Lower lobe of right lung (tissue), 2 donors: ENCODE measurements around the gene AQP1. TPM values are rescaled to one million over a fixed set of nuclear protein-coding genes. Genes with fewer than 3 reads are reported as not detected.

Experiments
- ATAC-seq, 2 donors: fragments of 200-7000 bp; cut with Tn5 transposase; one replicate each; pipeline ENCODE4 v1.9.1; 2020 to 2022; ENCODE audit warnings: mild to moderate bottlenecking in 2 of 2, moderate library complexity in 2 of 2
- DNase-seq: peaks from one replicate; pipeline ENCODE4 v3.0.0-alpha.2; 2020
- H3K27ac ChIP-seq: fragments of 200-600 bp; one replicate; pipeline ENCODE4 v1.8.0; 2022
- H3K27me3 ChIP-seq: fragments of 200-600 bp; one replicate; pipeline ENCODE4 v1.8.0; 2022; ENCODE audit warnings: low read depth
- H3K36me3 ChIP-seq: fragments of 200-600 bp; one replicate; pipeline ENCODE4 v1.8.0; 2022; ENCODE audit warnings: mild to moderate bottlenecking
- H3K4me1 ChIP-seq: fragments of 200-600 bp; one replicate; pipeline ENCODE4 v1.8.0; 2022
- H3K4me3 ChIP-seq: fragments of 200-600 bp; one replicate; pipeline ENCODE4 v1.8.0; 2022; ENCODE audit warnings: mild to moderate bottlenecking
- H3K9me3 ChIP-seq: fragments of 200-600 bp; one replicate; pipeline ENCODE4 v1.8.0; 2022
- CTCF ChIP-seq: fragments of 200-600 bp; IDR thresholded peaks from one replicate; pipeline ENCODE4 v1.8.0; 2022; ENCODE audit warnings: antibody characterized with exemption, mild to moderate bottlenecking
- intact Hi-C: fragments of 100-400 bp; cut with DNase I; formaldehyde crosslinking; loops from one replicate; pipeline ENCODE4 v1.11.0; 2022
- total RNA-seq: library from RNA; stranded (reverse); fragmentation: NEBNext Ultra II Directional; extraction: Animal tissue kit (Norgen Biotek cat#: 25700); gene quantifications from one replicate; pipeline ENCODE4 v1.2.1, GENCODE V29; 2021
- donor health status: DM: no; HTN: yes; CAD: no; lungs with severe emphysema.

AQP1 gene
- total RNA-seq, 1 donor from 2014 or later: 826 TPM

DNA sequence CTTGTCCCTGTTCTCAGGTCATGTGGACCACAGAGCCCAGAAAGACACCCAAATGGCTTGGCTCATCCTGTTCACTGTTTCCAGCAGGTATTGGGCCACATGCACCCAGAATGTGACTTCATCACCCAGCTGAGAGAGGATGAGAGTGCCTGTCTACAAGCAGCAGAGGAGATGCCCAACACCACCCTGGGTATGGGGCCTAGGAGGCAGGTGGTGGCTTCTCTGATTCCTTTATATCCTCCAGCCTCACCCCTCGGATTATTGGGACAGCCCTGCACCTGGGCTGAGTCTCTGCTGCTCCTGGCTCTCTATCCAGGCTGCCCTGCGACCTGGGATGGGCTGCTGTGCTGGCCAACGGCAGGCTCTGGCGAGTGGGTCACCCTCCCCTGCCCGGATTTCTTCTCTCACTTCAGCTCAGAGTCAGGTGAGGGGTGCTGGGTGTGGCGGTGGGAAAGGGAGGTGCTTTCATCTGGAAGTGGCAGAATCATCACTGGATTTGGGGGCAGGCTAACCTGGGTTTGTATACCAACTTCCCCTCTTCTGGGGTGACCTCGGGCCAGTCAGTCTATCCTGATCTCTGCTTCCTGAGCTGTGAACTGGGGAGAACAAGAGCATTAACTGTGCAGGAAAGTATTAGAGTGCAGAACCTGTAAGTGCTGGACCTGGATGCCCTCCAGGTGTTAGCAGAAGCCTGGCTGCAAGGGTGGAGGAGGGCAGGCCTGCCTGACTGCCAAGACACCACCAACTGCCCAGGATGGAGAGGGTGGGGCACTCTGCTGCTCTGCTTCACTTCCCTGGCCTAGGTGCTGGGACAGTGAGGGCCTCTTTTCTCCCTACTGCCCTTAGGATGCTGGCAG, 57.3 kb downstream of the AQP1 start:
- ATAC-seq (peak in 1 of 2 donors; percentile 57), DNase-seq (no peak)
- no peak for TF ChIP-seq CTCF

GRCh38 chr7:30969604-30969970, 57.9 kb downstream of the AQP1 start:
- TF ChIP-seq CTCF: no peak
- peaks cover 7% of the 10 kb centered on the region for H3K4me1 ChIP-seq
- H3K36me3 ChIP-seq: no peaks in the 10 kb centered on the region
- no peak for ATAC-seq
- no peaks in the 10 kb centered on the region for H3K27me3 ChIP-seq
- no peaks in the 10 kb centered on the region for H3K9me3 ChIP-seq
- H3K4me3 ChIP-seq: no peak overlapping the region
- DNase-seq: no peak
- intact Hi-C loops: no loop called here
- H3K27ac ChIP-seq: no peak overlapping the region

More for the DNA sequence above, 57.3 kb downstream of the AQP1 start:
- H3K4me3 ChIP-seq: no peak overlapping the region
- no peaks in the 10 kb centered on the region for H3K9me3 ChIP-seq
- no peaks in the 10 kb centered on the region for H3K36me3 ChIP-seq
- H3K4me1 ChIP-seq: peaks cover 6% of the 10 kb centered on the region
- intact Hi-C loops: no loop called here
- no peaks in the 10 kb centered on the region for H3K27me3 ChIP-seq
- no peak overlapping the region for H3K27ac ChIP-seq

DNA sequence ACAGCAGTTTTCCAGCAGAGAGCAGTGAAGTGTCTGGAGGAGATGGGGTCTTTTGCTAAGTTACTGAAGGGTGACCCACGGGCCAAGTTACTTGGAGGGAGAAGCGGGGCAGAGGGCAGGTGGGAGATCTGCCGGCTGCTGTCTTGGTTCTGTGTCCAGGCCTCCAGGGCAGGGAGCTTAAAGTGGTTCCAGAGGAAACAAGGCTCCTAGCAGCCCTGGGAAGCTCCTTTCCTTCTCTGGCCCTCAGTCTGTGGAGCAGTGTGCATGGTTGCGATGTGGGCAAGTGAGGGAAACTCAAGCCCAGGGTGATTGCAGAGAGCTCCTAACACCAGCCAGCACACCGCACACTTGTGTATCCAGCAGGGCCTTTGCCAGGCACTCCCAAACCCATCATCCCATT, 58.4 kb downstream of the AQP1 start:
- Histone ChIP-seq H3K4me3 (no peak overlapping the region), H3K36me3 (no peaks in the 10 kb centered on the region), H3K27me3 (no peaks in the 10 kb centered on the region), H3K9me3 (no peaks in the 10 kb centered on the region), H3K4me1 (peaks cover 12% of the 10 kb centered on the region), H3K27ac (no peak overlapping the region)
- intact Hi-C loops: no loop called here
- DNase-seq: no peak
- no peak for TF ChIP-seq CTCF
- ATAC-seq: no peak

GRCh38 chr7:30970594-30971094, 59.0 kb downstream of the AQP1 start:
- Histone ChIP-seq H3K4me3 (no peak overlapping the region), H3K36me3 (no peaks in the 10 kb centered on the region), H3K27me3 (no peaks in the 10 kb centered on the region), H3K9me3 (no peaks in the 10 kb centered on the region), H3K27ac (no peak overlapping the region), H3K4me1 (peaks cover 14% of the 10 kb centered on the region)
- ATAC-seq (no peak), DNase-seq (no peak)
- no peak for TF ChIP-seq CTCF
- intact Hi-C loops: no loop called here

DNA sequence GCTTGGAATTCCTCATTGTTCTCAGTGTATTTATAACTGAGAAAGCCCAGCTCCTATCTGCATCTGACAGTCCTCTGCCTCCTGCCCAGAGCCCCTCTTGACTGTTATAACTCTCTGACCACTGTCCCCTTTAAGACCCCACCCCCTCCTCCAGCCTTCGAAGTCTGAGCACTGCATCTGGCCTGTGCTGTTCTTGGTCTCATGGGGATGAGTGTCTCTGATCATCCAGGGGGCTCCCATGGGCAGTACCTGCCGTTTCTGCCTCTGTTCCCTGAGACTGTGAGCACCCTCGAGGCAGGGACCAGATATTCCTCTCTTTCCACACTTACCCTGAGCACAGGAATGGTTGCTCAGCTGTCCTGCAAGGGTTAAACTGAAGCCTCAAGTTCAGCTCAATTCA, 59.8 kb downstream of the AQP1 start:
- ATAC-seq (no peak), DNase-seq (no peak)
- H3K4me1 ChIP-seq: peaks cover 14% of the 10 kb centered on the region
- no peaks in the 10 kb centered on the region for H3K27me3 ChIP-seq
- no peak overlapping the region for H3K27ac ChIP-seq
- H3K36me3 ChIP-seq: no peaks in the 10 kb centered on the region
- no peaks in the 10 kb centered on the region for H3K9me3 ChIP-seq
- TF ChIP-seq CTCF: no peak
- intact Hi-C loops: no loop called here
- H3K4me3 ChIP-seq: no peak overlapping the region
